Sciatic nerve (tissue), 2 donors: ENCODE data around the gene GPR45. TPM values are rescaled to one million over a fixed set of nuclear protein-coding genes. Genes with fewer than 3 reads are reported as not detected.

Source experiments
- ATAC-seq: fragments of 200-7000 bp; cut with Tn5 transposase; one replicate; pipeline ENCODE4 v1.9.1; 2020; ENCODE audit warnings: mild to moderate bottlenecking, moderate library complexity
- DNase-seq: peaks from one replicate; pipeline ENCODE4 v3.0.0-alpha.2; 2020; ENCODE audit warnings: low spot score
- intact Hi-C: fragments of 100-400 bp; cut with DNase I; formaldehyde crosslinking; loops from one replicate; pipeline ENCODE4 v1.14.2; 2022
- total RNA-seq: library from RNA; stranded (reverse); fragmentation: NEBNext Ultra II Directional; extraction: Animal tissue kit (Norgen Biotek cat#: 25700); gene quantifications from one replicate; pipeline ENCODE4 v1.2.1, GENCODE V29; 2021
- donor health status: DM: no; HTN: no; CAD: no.
- donor health status: DM: no; HTN: no; CAD: no.

The GPR45 gene
- not detected for total RNA-seq

GRCh38 chr2:105241443-105241842, at the start of gene GPR45:
TSS of gene GPR45 (plus strand) at chr2:105241743. CDS start at chr2:105241859, 116 bp downstream.
- ATAC-seq: no peak
- intact Hi-C loops: no loop called here
- DNase-seq: no peak

- DNase-seq: no peak
- intact Hi-C loops: no loop called here
- no peak for ATAC-seq
These were observed 47.4 kb upstream of the GPR45 start for GRCh38 chr2:105194022-105194675.

GRCh38 chr2:105196651-105197050, 44.9 kb upstream of the GPR45 start:
- ATAC-seq (no peak), DNase-seq (no peak)
- intact Hi-C loops: no loop called here

- intact Hi-C loops: no loop called here
- no peak for ATAC-seq
- no peak for DNase-seq
These were observed 25.9 kb upstream of the GPR45 start for GRCh38 chr2:105215586-105216192.

- intact Hi-C loops: no loop called here
- ATAC-seq: no peak
- no peak for DNase-seq
These were observed 20.9 kb upstream of the GPR45 start for GRCh38 chr2:105220604-105221003.

- DNase-seq (no peak), ATAC-seq (no peak)
- intact Hi-C loops: no loop called here
These were observed 17.1 kb upstream of the GPR45 start for GRCh38 chr2:105224444-105224843.

- ATAC-seq (no peak), DNase-seq (no peak)
- intact Hi-C loops: loop anchor here (10.0 kb wide), 1 partner anchor 116 kb away; no protein-coding TSS in a partner anchor
These were observed 10.3 kb upstream of the GPR45 start for GRCh38 chr2:105231232-105231619.

- peak; percentile 67 for ATAC-seq
- intact Hi-C loops: loop anchor here (10.0 kb wide), 1 partner anchor 121 kb away; no protein-coding TSS in a partner anchor
These were observed 6.0 kb upstream of the GPR45 start for GRCh38 chr2:105235388-105236059.

GRCh38 chr2:105236060-105236424, 5.5 kb upstream of the GPR45 start:
- ATAC-seq: no peak
- no peak for DNase-seq
- intact Hi-C loops: loop anchor here (10.0 kb wide), 1 partner anchor 121 kb away; no protein-coding TSS in a partner anchor

More at GRCh38 chr2:105235388-105236059, 6.0 kb upstream of the GPR45 start:
- peak; percentile 82 for DNase-seq

GRCh38 chr2:105237045-105237765, 4.3 kb upstream of the GPR45 start:
- DNase-seq (no peak), ATAC-seq (no peak)
- intact Hi-C loops: loop anchor here (10.0 kb wide), 1 partner anchor 122 kb away; no protein-coding TSS in a partner anchor

GRCh38 chr2:105238664-105239240, 2.8 kb upstream of the GPR45 start:
- intact Hi-C loops: loop anchor here (10.0 kb wide), 1 partner anchor 124 kb away; no protein-coding TSS in a partner anchor
- DNase-seq (no peak), ATAC-seq (no peak)

GRCh38 chr2:105239924-105240323, 1.6 kb upstream of the GPR45 start:
- ATAC-seq: no peak
- intact Hi-C loops: loop anchor here (10.0 kb wide), 1 partner anchor 125 kb away; no protein-coding TSS in a partner anchor
- DNase-seq: no peak

GRCh38 chr2:105242286-105242993, 897 bp downstream of the GPR45 start:
- DNase-seq (no peak), ATAC-seq (no peak)
- intact Hi-C loops: no loop called here

- intact Hi-C loops: no loop called here
- ATAC-seq: no peak
- no peak for DNase-seq
These were observed 2.4 kb downstream of the GPR45 start for GRCh38 chr2:105243961-105244360.

- intact Hi-C loops: no loop called here
- no peak for ATAC-seq
- DNase-seq: no peak
These were observed 2.9 kb downstream of the GPR45 start for GRCh38 chr2:105244451-105244850.

GRCh38 chr2:105248316-105249070, 7.0 kb downstream of the GPR45 start:
- intact Hi-C loops: no loop called here
- ATAC-seq (no peak), DNase-seq (no peak)

- ATAC-seq (peak; percentile 49), DNase-seq (no peak)
- intact Hi-C loops: no loop called here
These were observed 7.6 kb downstream of the GPR45 start for GRCh38 chr2:105249181-105249580.

GRCh38 chr2:105249891-105250290, 8.3 kb downstream of the GPR45 start:
- ATAC-seq (no peak), DNase-seq (no peak)
- intact Hi-C loops: no loop called here
